ENCODE measurements around the gene TMSB4X.

The TMSB4X gene

GRCh38 chrX:12989461-12989860 is 14.6 kb downstream of the TMSB4X start:
- Histone ChIP-seq H3K4me1 (ENCODE audit: insufficient read depth, low read length, severe bottlenecking) (peaks cover 35% of the 10 kb centered on the region), H4K20me1 (ENCODE audit: insufficient read depth, low read length) (no peaks in the 10 kb centered on the region), H3K79me2 (ENCODE audit: insufficient read depth, low read length) (no peaks in the 10 kb centered on the region), H3K36me3 (ENCODE audit: insufficient read depth, low read length) (no peaks in the 10 kb centered on the region), H3K4me2 (ENCODE audit: low read length) (no peak overlapping the region), H3K4me3 (ENCODE audit: low read depth, low read length, poor library complexity, severe bottlenecking) (no peak overlapping the region), H2AFZ (ENCODE audit: low read length) (no peak overlapping the region; the same call in 1 of the 2 replicates), H3K9me2 (ENCODE audit: low read depth, low read length) (no peaks in the 10 kb centered on the region), H3F3A (ENCODE audit: insufficient read depth, low read length) (no peaks in the 10 kb centered on the region), H3K27ac (ENCODE audit: low read depth, low read length, poor library complexity, severe bottlenecking) (no peak overlapping the region), H3K9ac (ENCODE audit: low read length) (no peak overlapping the region), H3K9me3 (ENCODE audit: low read length) (no peaks in the 10 kb centered on the region), H3K27me3 (ENCODE audit: insufficient read depth, low read length) (no peaks in the 10 kb centered on the region)
- TF ChIP-seq CTCF (IDR thresholded peaks at IDR 0.05; ENCODE audit: low read length), result no peak
- TF ChIP-seq EZH2 (IDR thresholded peaks at IDR 0.05; ENCODE audit: borderline replicate concordance, low read length), result no peak

- Histone ChIP-seq H3K27ac (ENCODE audit: low read depth, low read length, poor library complexity, severe bottlenecking) (no peak overlapping the region), H3K4me2 (ENCODE audit: low read length) (no peak overlapping the region), H3K36me3 (ENCODE audit: insufficient read depth, low read length) (no peaks in the 10 kb centered on the region), H2AFZ (ENCODE audit: low read length) (no peak overlapping the region), H3K9ac (ENCODE audit: low read length) (no peak overlapping the region), H3K4me3 (ENCODE audit: low read depth, low read length, poor library complexity, severe bottlenecking) (no peak overlapping the region), H3K79me2 (ENCODE audit: insufficient read depth, low read length) (no peaks in the 10 kb centered on the region), H3F3A (ENCODE audit: insufficient read depth, low read length) (no peaks in the 10 kb centered on the region), H3K4me1 (ENCODE audit: insufficient read depth, low read length, severe bottlenecking) (peaks cover 32% of the 10 kb centered on the region), H3K9me2 (ENCODE audit: low read depth, low read length) (no peaks in the 10 kb centered on the region), H3K9me3 (ENCODE audit: low read length) (no peaks in the 10 kb centered on the region), H4K20me1 (ENCODE audit: insufficient read depth, low read length) (no peaks in the 10 kb centered on the region), H3K27me3 (ENCODE audit: insufficient read depth, low read length) (no peaks in the 10 kb centered on the region)
- TF ChIP-seq CTCF (IDR thresholded peaks at IDR 0.05; ENCODE audit: low read length) (no peak), EZH2 (IDR thresholded peaks at IDR 0.05; ENCODE audit: borderline replicate concordance, low read length) (no peak)
These were observed 16.7 kb downstream of the TMSB4X start for GRCh38 chrX:12991575-12991974.

- Histone ChIP-seq H3F3A (ENCODE audit: insufficient read depth, low read length) (no peaks in the 10 kb centered on the region), H4K20me1 (ENCODE audit: insufficient read depth, low read length) (no peaks in the 10 kb centered on the region), H2AFZ (ENCODE audit: low read length) (no peak overlapping the region; the same call in 1 of the 2 replicates), H3K27me3 (ENCODE audit: insufficient read depth, low read length) (no peaks in the 10 kb centered on the region), H3K4me2 (ENCODE audit: low read length) (no peak overlapping the region), H3K9me2 (ENCODE audit: low read depth, low read length) (no peaks in the 10 kb centered on the region), H3K36me3 (ENCODE audit: insufficient read depth, low read length) (no peaks in the 10 kb centered on the region), H3K27ac (ENCODE audit: low read depth, low read length, poor library complexity, severe bottlenecking) (no peak overlapping the region), H3K4me3 (ENCODE audit: low read depth, low read length, poor library complexity, severe bottlenecking) (no peak overlapping the region), H3K9me3 (ENCODE audit: low read length) (no peaks in the 10 kb centered on the region), H3K4me1 (ENCODE audit: insufficient read depth, low read length, severe bottlenecking) (peaks cover 42% of the 10 kb centered on the region), H3K9ac (ENCODE audit: low read length) (no peak overlapping the region), H3K79me2 (ENCODE audit: insufficient read depth, low read length) (no peaks in the 10 kb centered on the region)
- TF ChIP-seq CTCF (IDR thresholded peaks at IDR 0.05; ENCODE audit: low read length) (no peak), EZH2 (IDR thresholded peaks at IDR 0.05; ENCODE audit: borderline replicate concordance, low read length) (no peak)
These were observed 17.7 kb downstream of the TMSB4X start for GRCh38 chrX:12992544-12993118.
